OCI-LY7 (cell line): ENCODE data around the gene CPB1.

ENCODE experiments used
- EZH2phosphoT487 ChIP-seq: fragments of 200-600 bp; sonication (generic); IDR thresholded peaks from 2 replicates; pipeline ENCODE4 v1.6.1; 2018; ENCODE audit warnings: low read depth, borderline replicate concordance, mild to moderate bottlenecking, mixed run types, antibody characterized with exemption, low read length, moderate library complexity, mixed read lengths
- TF ChIP-seq, protein P1 (sequence below): fragments of 200-600 bp; sonication (generic); conservative IDR thresholded peaks from 2 replicates; pipeline ENCODE4 v1.5.1; 2014; ENCODE audit warnings: mild to moderate bottlenecking, antibody characterized with exemption, low read length, moderate library complexity, mixed read lengths

GRCh38 chr3:148825476-148825875 is 2.1 kb upstream of the CPB1 start:
- TF ChIP-seq, protein P1, sequence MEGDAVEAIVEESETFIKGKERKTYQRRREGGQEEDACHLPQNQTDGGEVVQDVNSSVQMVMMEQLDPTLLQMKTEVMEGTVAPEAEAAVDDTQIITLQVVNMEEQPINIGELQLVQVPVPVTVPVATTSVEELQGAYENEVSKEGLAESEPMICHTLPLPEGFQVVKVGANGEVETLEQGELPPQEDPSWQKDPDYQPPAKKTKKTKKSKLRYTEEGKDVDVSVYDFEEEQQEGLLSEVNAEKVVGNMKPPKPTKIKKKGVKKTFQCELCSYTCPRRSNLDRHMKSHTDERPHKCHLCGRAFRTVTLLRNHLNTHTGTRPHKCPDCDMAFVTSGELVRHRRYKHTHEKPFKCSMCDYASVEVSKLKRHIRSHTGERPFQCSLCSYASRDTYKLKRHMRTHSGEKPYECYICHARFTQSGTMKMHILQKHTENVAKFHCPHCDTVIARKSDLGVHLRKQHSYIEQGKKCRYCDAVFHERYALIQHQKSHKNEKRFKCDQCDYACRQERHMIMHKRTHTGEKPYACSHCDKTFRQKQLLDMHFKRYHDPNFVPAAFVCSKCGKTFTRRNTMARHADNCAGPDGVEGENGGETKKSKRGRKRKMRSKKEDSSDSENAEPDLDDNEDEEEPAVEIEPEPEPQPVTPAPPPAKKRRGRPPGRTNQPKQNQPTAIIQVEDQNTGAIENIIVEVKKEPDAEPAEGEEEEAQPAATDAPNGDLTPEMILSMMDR: no peak
- TF ChIP-seq EZH2phosphoT487: no peak
